ENCODE results near the gene PHF2.

PHF2 gene

GRCh38 chr9:93540305-93540704 is 36.1 kb upstream of the PHF2 start:
- no peak for TF ChIP-seq CTCF (IDR thresholded peaks at IDR 0.05; ENCODE audit: low read length, missing control alignments)
- DNase-seq (ENCODE audit: low read depth): no peak
- no peak overlapping the region for H3K4me3 ChIP-seq (replicated peaks; ENCODE audit: low read depth, low read length)

GRCh38 chr9:93541005-93541404 is 35.4 kb upstream of the PHF2 start:
- no peak for DNase-seq (ENCODE audit: low read depth)
- no peak for TF ChIP-seq CTCF (IDR thresholded peaks at IDR 0.05; ENCODE audit: low read length, missing control alignments)
- no peak overlapping the region for H3K4me3 ChIP-seq (replicated peaks; ENCODE audit: low read depth, low read length)

- no peak for DNase-seq (ENCODE audit: low read depth)
- TF ChIP-seq CTCF (IDR thresholded peaks at IDR 0.05; ENCODE audit: low read length, missing control alignments): no peak
- H3K4me3 ChIP-seq (replicated peaks; ENCODE audit: low read depth, low read length): no peak overlapping the region
Observed at GRCh38 chr9:93541581-93542349, 34.6 kb upstream of the PHF2 start.

- no peak overlapping the region for H3K4me3 ChIP-seq (replicated peaks; ENCODE audit: low read depth, low read length)
- TF ChIP-seq CTCF (IDR thresholded peaks at IDR 0.05; ENCODE audit: low read length, missing control alignments): no peak
- no peak for DNase-seq (ENCODE audit: low read depth)
Observed at GRCh38 chr9:93543117-93543516, 33.3 kb upstream of the PHF2 start.

- no peak for DNase-seq (ENCODE audit: low read depth)
- TF ChIP-seq CTCF (IDR thresholded peaks at IDR 0.05; ENCODE audit: low read length, missing control alignments): no peak
Observed at GRCh38 chr9:93546356-93546755, 30.0 kb upstream of the PHF2 start.

GRCh38 chr9:93549611-93550010 is 26.8 kb upstream of the PHF2 start:
- no peak for DNase-seq (ENCODE audit: low read depth)
- no peak for TF ChIP-seq CTCF (IDR thresholded peaks at IDR 0.05; ENCODE audit: low read length, missing control alignments)
- H3K4me3 ChIP-seq (replicated peaks; ENCODE audit: low read depth, low read length): no peak overlapping the region

More at GRCh38 chr9:93546356-93546755, 30.0 kb upstream of the PHF2 start:
- no peak overlapping the region for H3K4me3 ChIP-seq (replicated peaks; ENCODE audit: low read depth, low read length)

GRCh38 chr9:93552923-93553322 is 23.5 kb upstream of the PHF2 start:
- H3K4me3 ChIP-seq (replicated peaks; ENCODE audit: low read depth, low read length): no peak overlapping the region
- TF ChIP-seq CTCF (IDR thresholded peaks at IDR 0.05; ENCODE audit: low read length, missing control alignments): no peak
- DNase-seq (ENCODE audit: low read depth): no peak

All from fibroblast of pulmonary artery (primary cell).